Body of pancreas (tissue), 4 donors: ENCODE data around the gene MAEA.

Experiments
- POLR2A ChIP-seq, 3 donors: fragments of 450-650 bp; IDR thresholded peaks; one replicate each; pipeline ENCODE4 v1.6.1; 2016; ENCODE audit warnings: antibody characterized with exemption in 3 of 3, mild to moderate bottlenecking in 2 of 3
- TF ChIP-seq, protein P1 (sequence below), 7 experiments: fragments of 450-650 bp in 4 of 7; fragments of 200-600 bp in 3 of 7; sonication (generic) in 3 of 7; IDR thresholded peaks; one replicate each; pipeline ENCODE4 v1.5.1; 2016 to 2019; ENCODE audit warnings: antibody characterized with exemption in 7 of 7

DNA sequence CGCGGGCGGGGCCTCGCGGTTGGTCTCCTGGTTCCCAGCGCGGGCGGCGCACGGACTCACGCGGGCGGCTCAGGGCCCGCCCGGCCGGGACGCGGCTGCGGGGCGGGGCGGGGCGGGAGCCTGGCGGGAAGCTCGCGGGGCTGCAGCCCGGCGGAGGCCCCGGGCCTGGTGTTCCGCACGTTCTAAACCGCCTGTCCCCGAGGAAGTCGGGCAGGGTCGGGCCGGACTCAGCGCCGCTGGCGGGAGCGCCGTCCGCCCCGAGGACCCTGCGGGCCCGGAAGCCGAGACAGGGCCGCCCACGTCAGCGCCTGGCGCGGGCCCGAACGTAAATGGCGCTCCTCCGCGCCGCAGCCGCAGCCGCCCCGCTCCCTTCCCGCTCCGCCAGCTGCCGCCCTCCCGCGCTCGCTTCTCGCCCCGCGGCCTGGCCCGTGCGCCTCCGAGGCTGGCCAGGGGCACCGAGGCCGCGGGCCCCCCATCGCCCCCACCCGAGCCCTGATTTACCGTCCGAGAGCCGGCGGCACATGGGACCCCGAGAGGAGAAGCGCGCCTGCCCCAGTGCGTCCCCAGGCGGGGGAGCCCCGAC is 40.5 kb upstream of the MAEA start:
- TF ChIP-seq, protein P1, sequence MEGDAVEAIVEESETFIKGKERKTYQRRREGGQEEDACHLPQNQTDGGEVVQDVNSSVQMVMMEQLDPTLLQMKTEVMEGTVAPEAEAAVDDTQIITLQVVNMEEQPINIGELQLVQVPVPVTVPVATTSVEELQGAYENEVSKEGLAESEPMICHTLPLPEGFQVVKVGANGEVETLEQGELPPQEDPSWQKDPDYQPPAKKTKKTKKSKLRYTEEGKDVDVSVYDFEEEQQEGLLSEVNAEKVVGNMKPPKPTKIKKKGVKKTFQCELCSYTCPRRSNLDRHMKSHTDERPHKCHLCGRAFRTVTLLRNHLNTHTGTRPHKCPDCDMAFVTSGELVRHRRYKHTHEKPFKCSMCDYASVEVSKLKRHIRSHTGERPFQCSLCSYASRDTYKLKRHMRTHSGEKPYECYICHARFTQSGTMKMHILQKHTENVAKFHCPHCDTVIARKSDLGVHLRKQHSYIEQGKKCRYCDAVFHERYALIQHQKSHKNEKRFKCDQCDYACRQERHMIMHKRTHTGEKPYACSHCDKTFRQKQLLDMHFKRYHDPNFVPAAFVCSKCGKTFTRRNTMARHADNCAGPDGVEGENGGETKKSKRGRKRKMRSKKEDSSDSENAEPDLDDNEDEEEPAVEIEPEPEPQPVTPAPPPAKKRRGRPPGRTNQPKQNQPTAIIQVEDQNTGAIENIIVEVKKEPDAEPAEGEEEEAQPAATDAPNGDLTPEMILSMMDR (IDR thresholded peaks at IDR 0.05), result no peak
- peak; percentile 45 to 48 (median 48) for TF ChIP-seq POLR2A (IDR thresholded peaks at IDR 0.05)
